Ascending aorta (tissue), 2 donors: ENCODE measurements around the gene ARHGAP15. TPM values are rescaled to one million over a fixed set of nuclear protein-coding genes. Genes with fewer than 3 reads are reported as not detected.

ENCODE experiments used
- DNase-seq, 2 donors: peaks; one replicate each; pipeline ENCODE4 v3.0.0-alpha.2; 2019; ENCODE audit warnings: low spot score in 2 of 2
- H3K27ac ChIP-seq, 2 donors: fragments of 200-600 bp; sonication (generic); one replicate each; pipeline ENCODE4 v1.5.1; 2016 to 2017; ENCODE audit warnings: mild to moderate bottlenecking in 1 of 2
- H3K27me3 ChIP-seq: fragments of 200-600 bp; sonication (generic); one replicate; pipeline ENCODE4 v1.5.1; 2017
- H3K36me3 ChIP-seq, 2 donors: fragments of 200-600 bp; sonication (generic); one replicate each; pipeline ENCODE4 v1.5.1; 2016
- H3K4me1 ChIP-seq, 2 donors: fragments of 200-600 bp; sonication (generic); one replicate each; pipeline ENCODE4 v1.5.1; 2016 to 2017; ENCODE audit warnings: mild to moderate bottlenecking in 1 of 2
- H3K4me3 ChIP-seq, 2 donors: fragments of 200-600 bp; sonication (generic); one replicate each; pipeline ENCODE4 v1.5.1; 2016 to 2017; ENCODE audit warnings: mild to moderate bottlenecking in 1 of 2
- H3K9me3 ChIP-seq, 2 donors: fragments of 200-600 bp; sonication (generic); one replicate each; pipeline ENCODE4 v1.5.1; 2016
- CTCF ChIP-seq, 3 experiments: fragments of 200-600 bp in 2 of 3; fragments of 450-650 bp in 1 of 3; sonication (generic) in 2 of 3; IDR thresholded peaks; one replicate each; pipeline ENCODE4 v1.5.1; 2016 to 2019; ENCODE audit warnings: antibody characterized with exemption in 3 of 3, mild to moderate bottlenecking in 1 of 3, moderate library complexity in 1 of 3
- intact Hi-C: fragments of 100-400 bp; cut with DNase I; formaldehyde crosslinking; loops from one replicate; pipeline ENCODE4 v1.15.1; 2023
- total RNA-seq: library from RNA; depleted of rRNA; stranded (reverse); fragments of >200 nt; gene quantifications from one replicate; pipeline ENCODE4 v1.1.0, GENCODE V29; 2016

ARHGAP15 gene
- total RNA-seq, 1 donor from 2014 or later = 1.4 TPM

- H3K27ac ChIP-seq = no peak overlapping the region
Observed at GRCh38 chr2:143452817-143453451, 323.7 kb downstream of the ARHGAP15 start.

GRCh38 chr2:143453981-143454511, 324.8 kb downstream of the ARHGAP15 start:
- Histone ChIP-seq H3K9me3 (no peaks in the 10 kb centered on the region), H3K4me1 (no peaks in the 10 kb centered on the region), H3K4me3 (no peak overlapping the region), H3K36me3 (no peaks in the 10 kb centered on the region), H3K27me3 (no peaks in the 10 kb centered on the region), H3K27ac (no peak overlapping the region)
- intact Hi-C loops = no loop called here
- no peak for DNase-seq
- no peak for TF ChIP-seq CTCF (IDR thresholded peaks at IDR 0.05)

More at GRCh38 chr2:143452817-143453451, 323.7 kb downstream of the ARHGAP15 start:
- DNase-seq = no peak
- Histone ChIP-seq H3K9me3 (no peaks in the 10 kb centered on the region), H3K4me3 (no peak overlapping the region), H3K27me3 (no peaks in the 10 kb centered on the region), H3K4me1 (no peaks in the 10 kb centered on the region), H3K36me3 (no peaks in the 10 kb centered on the region)
- no peak for TF ChIP-seq CTCF (IDR thresholded peaks at IDR 0.05)
- intact Hi-C loops = no loop called here

GRCh38 chr2:143455317-143455716, 326.1 kb downstream of the ARHGAP15 start:
- Histone ChIP-seq H3K27me3 (no peaks in the 10 kb centered on the region), H3K4me1 (no peaks in the 10 kb centered on the region), H3K36me3 (no peaks in the 10 kb centered on the region), H3K27ac (no peak overlapping the region), H3K4me3 (no peak overlapping the region), H3K9me3 (no peaks in the 10 kb centered on the region)
- no peak for TF ChIP-seq CTCF (IDR thresholded peaks at IDR 0.05)
- intact Hi-C loops = no loop called here
- DNase-seq = no peak

GRCh38 chr2:143458258-143459190, 329.3 kb downstream of the ARHGAP15 start:
- Histone ChIP-seq H3K27ac (no peak overlapping the region), H3K36me3 (no peaks in the 10 kb centered on the region), H3K9me3 (no peaks in the 10 kb centered on the region), H3K27me3 (no peaks in the 10 kb centered on the region), H3K4me1 (no peaks in the 10 kb centered on the region), H3K4me3 (no peak overlapping the region)
- intact Hi-C loops = no loop called here
- DNase-seq = no peak
- TF ChIP-seq CTCF (IDR thresholded peaks at IDR 0.05) = no peak

- Histone ChIP-seq H3K27me3 (no peaks in the 10 kb centered on the region), H3K27ac (no peak overlapping the region), H3K36me3 (no peaks in the 10 kb centered on the region), H3K9me3 (no peaks in the 10 kb centered on the region), H3K4me3 (no peak overlapping the region), H3K4me1 (peaks cover 0 to 3% of the 10 kb centered on the region in 2 donors)
- intact Hi-C loops = no loop called here
- DNase-seq = no peak
- no peak for TF ChIP-seq CTCF (IDR thresholded peaks at IDR 0.05)
Observed at GRCh38 chr2:143460382-143460781, 331.2 kb downstream of the ARHGAP15 start.
